CD14-positive monocyte (primary cell): ENCODE measurements around the gene TTC32. TPM values are rescaled to one million over a fixed set of nuclear protein-coding genes. Genes with fewer than 3 reads are reported as not detected.

ENCODE experiments used
- DNase-seq, 3 donors: peaks; one replicate each; pipeline ENCODE4 v3.0.0-alpha.2; 2011 to 2022
- H2AFZ ChIP-seq: 2 replicates; pipeline ENCODE4 v1.6.0; 2012; ENCODE audit warnings: mild to moderate bottlenecking, low read depth, low read length, inconsistent platforms; ENCODE audit not compliant: insufficient read depth, poor library complexity, severe bottlenecking
- H3K27ac ChIP-seq, 2 donors: 1 replicate in 1 of 2; 2 replicates in 1 of 2; pipeline ENCODE4 v1.5.1; 2012 to 2013; ENCODE audit warnings: low read length in 2 of 2, control low read depth in 1 of 2, inconsistent platforms in 1 of 2, low read depth in 1 of 2, mild to moderate bottlenecking in 1 of 2
- H3K27me3 ChIP-seq, 2 donors: one replicate each; pipeline versions ENCODE4 v1.6.0 to v1.6.1; 2011 to 2013; ENCODE audit warnings: low read length in 2 of 2; ENCODE audit not compliant: control insufficient read depth in 2 of 2, insufficient read depth in 2 of 2
- H3K36me3 ChIP-seq, 2 donors: replicated peaks in 1 of 2; 1 replicate in 1 of 2; 2 replicates in 1 of 2; pipeline versions ENCODE4 v1.5.1 to v1.6.1; 2012 to 2013; ENCODE audit warnings: low read length in 2 of 2, control low read depth in 1 of 2, inconsistent platforms in 1 of 2, mild to moderate bottlenecking in 1 of 2; ENCODE audit not compliant: insufficient read depth in 2 of 2, control insufficient read depth in 1 of 2
- H3K4me1 ChIP-seq, 2 donors: 1 replicate in 1 of 2; 2 replicates in 1 of 2; pipeline versions ENCODE4 v1.5.1 to v1.6.1; 2012 to 2013; ENCODE audit warnings: low read length in 2 of 2, control low read depth in 1 of 2, inconsistent platforms in 1 of 2, mild to moderate bottlenecking in 1 of 2, moderate library complexity in 1 of 2; ENCODE audit not compliant: insufficient read depth in 2 of 2, control insufficient read depth in 1 of 2
- H3K4me2 ChIP-seq: replicated peaks from 2 replicates; pipeline ENCODE3; 2012; ENCODE audit warnings: low read length, moderate library complexity, mild to moderate bottlenecking; ENCODE audit not compliant: poor library complexity, severe bottlenecking; ENCODE audit errors: extremely low read depth
- H3K4me3 ChIP-seq, 3 experiments: fragments of 200-600 bp in 1 of 3; sonication (generic) in 1 of 3; replicated peaks in 1 of 3; 1 replicate in 2 of 3; 2 replicates in 1 of 3; pipeline ENCODE4 v1.5.1; 2011 to 2013; ENCODE audit warnings: low read length in 3 of 3, mild to moderate bottlenecking in 3 of 3, control low read depth in 2 of 3, low read depth in 2 of 3, inconsistent platforms in 1 of 3, moderate library complexity in 1 of 3
- H3K79me2 ChIP-seq: 2 replicates; pipeline ENCODE4 v1.6.0; 2012; ENCODE audit warnings: mild to moderate bottlenecking, control low read depth, inconsistent platforms, low read length, moderate library complexity; ENCODE audit not compliant: insufficient read depth
- H3K9ac ChIP-seq: 2 replicates; pipeline ENCODE4 v1.6.0; 2017; ENCODE audit warnings: low read length, mild to moderate bottlenecking; ENCODE audit not compliant: insufficient read depth, poor library complexity, severe bottlenecking
- H3K9me3 ChIP-seq, 2 donors: replicated peaks in 1 of 2; 1 replicate in 1 of 2; 2 replicates in 1 of 2; pipeline versions ENCODE4 v1.5.1 to v1.6.1; 2012 to 2013; ENCODE audit warnings: low read length in 2 of 2, control low read depth in 1 of 2; ENCODE audit not compliant: control insufficient read depth in 1 of 2, insufficient read depth in 1 of 2
- H4K20me1 ChIP-seq: 2 replicates; pipeline ENCODE4 v1.6.0; 2012; ENCODE audit warnings: mild to moderate bottlenecking, low read length, control low read depth, moderate library complexity; ENCODE audit not compliant: insufficient read depth
- H3K27ac Mint-ChIP-seq, 7 donors: one replicate each; pipeline ENCODE4 v1.8.0; 2020; ENCODE audit warnings: mild to moderate bottlenecking in 7 of 7, mixed read lengths in 7 of 7, moderate library complexity in 6 of 7, inconsistent platforms in 2 of 7
- H3K27me3 Mint-ChIP-seq, 3 donors: one replicate each; pipeline ENCODE4 v1.8.0; 2021 to 2022; ENCODE audit warnings: low read depth in 3 of 3, mild to moderate bottlenecking in 3 of 3, mixed read lengths in 3 of 3, moderate library complexity in 3 of 3, inconsistent platforms in 1 of 3
- H3K36me3 Mint-ChIP-seq, 2 donors: one replicate each; pipeline ENCODE4 v1.8.0; 2020; ENCODE audit warnings: mixed read lengths in 2 of 2, inconsistent platforms in 1 of 2, mild to moderate bottlenecking in 1 of 2
- H3K4me1 Mint-ChIP-seq: one replicate; pipeline ENCODE4 v1.8.0; 2020; ENCODE audit warnings: mild to moderate bottlenecking, mixed read lengths
- H3K4me3 Mint-ChIP-seq, 2 donors: one replicate each; pipeline ENCODE4 v1.8.0; 2020; ENCODE audit warnings: mild to moderate bottlenecking in 2 of 2, mixed read lengths in 2 of 2, moderate library complexity in 1 of 2
- H3K9me3 Mint-ChIP-seq, 7 donors: one replicate each; pipeline ENCODE4 v1.8.0; 2020 to 2022; ENCODE audit warnings: mixed read lengths in 7 of 7, mild to moderate bottlenecking in 6 of 7, moderate library complexity in 6 of 7, inconsistent platforms in 2 of 7
- CTCF ChIP-seq: fragments of 200-600 bp; IDR thresholded peaks from one replicate; pipeline ENCODE4 v1.8.0; 2022; ENCODE audit warnings: antibody characterized with exemption, mild to moderate bottlenecking
- WGBS: methylation state at CpG from one replicate; pipeline ENCODE4 v1.1.5; 2013; ENCODE audit warnings: missing lambda C conversion rate; ENCODE audit not compliant: insufficient coverage; 5-methylcytosine and 5-hydroxymethylcytosine counted together
- intact Hi-C, 2 donors: fragments of 100-400 bp; cut with micrococcal nuclease; formaldehyde crosslinking; loops; one replicate each; pipeline versions ENCODE4 v1.15.0 to v1.15.1; 2023
- polyA plus RNA-seq, 3 donors: library from polyadenylated mRNA; depleted of rRNA in 1 of 3; unstranded in 2 of 3; stranded (reverse) in 1 of 3; fragments of 300-500 nt in 2 of 3; fragments of >200 nt in 1 of 3; fragmentation: Illumina TruSeq in 2 of 3; gene quantifications; 1 replicate in 2 of 3; 2 replicates in 1 of 3; pipeline ENCODE4 v1.2.3, GENCODE V29; 2012 to 2021

TTC32 gene
- polyA plus RNA-seq, 3 donors = 17.6 to 27.7 (median 20.1) TPM

- no peak overlapping the region for H3K27ac ChIP-seq
- H4K20me1 ChIP-seq = no peaks in the 10 kb centered on the region
- no peaks in the 10 kb centered on the region for H3K9me3 ChIP-seq
- no peak for DNase-seq
- Mint-ChIP-seq H3K27me3 (no peaks in the 10 kb centered on the region), H3K4me1 (no peaks in the 10 kb centered on the region), H3K9me3 (no peaks in the 10 kb centered on the region), H3K36me3 (peaks cover 0 to 4% of the 10 kb centered on the region in 2 donors), H3K4me3 (no peak overlapping the region), H3K27ac (no peak overlapping the region)
- no peak overlapping the region for H2AFZ ChIP-seq
- no peaks in the 10 kb centered on the region for H3K79me2 ChIP-seq
- intact Hi-C loops = no loop called here
- TF ChIP-seq CTCF = no peak
- no peaks in the 10 kb centered on the region for H3K27me3 ChIP-seq
- H3K4me1 ChIP-seq = no peaks in the 10 kb centered on the region
- no CpG with 5 or more reads among the region's 4 CpGs for WGBS
- no peak overlapping the region for H3K4me3 ChIP-seq
- H3K4me2 ChIP-seq = no peak overlapping the region
- no peaks in the 10 kb centered on the region for H3K36me3 ChIP-seq
- no peak overlapping the region for H3K9ac ChIP-seq
These were observed 35.2 kb upstream of the TTC32 start for GRCh38 chr2:19937004-19937403.

- H3K4me2 ChIP-seq = no peak overlapping the region
- Mint-ChIP-seq H3K9me3 (no peaks in the 10 kb centered on the region), H3K4me3 (no peak overlapping the region), H3K36me3 (peaks cover 1 to 4% of the 10 kb centered on the region in 2 donors), H3K27me3 (no peaks in the 10 kb centered on the region), H3K4me1 (no peaks in the 10 kb centered on the region), H3K27ac (no peak overlapping the region)
- H4K20me1 ChIP-seq = no peaks in the 10 kb centered on the region
- no peak for DNase-seq
- H3K79me2 ChIP-seq = no peaks in the 10 kb centered on the region
- no peaks in the 10 kb centered on the region for H3K36me3 ChIP-seq
- WGBS = 100% methylated on average over 1 of the region's 2 CpGs
- no peak overlapping the region for H3K4me3 ChIP-seq
- no peak for TF ChIP-seq CTCF
- H3K9ac ChIP-seq = no peak overlapping the region
- H3K9me3 ChIP-seq = no peaks in the 10 kb centered on the region
- no peak overlapping the region for H2AFZ ChIP-seq
- H3K4me1 ChIP-seq = no peaks in the 10 kb centered on the region
- no peak overlapping the region for H3K27ac ChIP-seq
- intact Hi-C loops = no loop called here
- H3K27me3 ChIP-seq = no peaks in the 10 kb centered on the region
These were observed 34.4 kb upstream of the TTC32 start for GRCh38 chr2:19936203-19936602.
